Gastroesophageal sphincter (tissue), 4 donors: ENCODE results near the gene REEP5. TPM values are rescaled to one million over a fixed set of nuclear protein-coding genes. Genes with fewer than 3 reads are reported as not detected.

ENCODE experiments used
- ATAC-seq: fragments of 150-250 bp; one replicate; pipeline ENCODE4 v1.9.1; 2016; ENCODE audit warnings: mild to moderate bottlenecking, moderate library complexity
- H3K27ac ChIP-seq, 4 donors: fragments of 200-600 bp; sonication (generic) in 3 of 4; 1 replicate in 3 of 4; 2 replicates in 1 of 4; pipeline ENCODE4 v1.5.1; 2016 to 2019
- H3K27me3 ChIP-seq: fragments of 200-600 bp; sonication (generic); one replicate; pipeline ENCODE4 v1.5.1; 2019
- H3K36me3 ChIP-seq, 2 donors: fragments of 200-600 bp; sonication (generic); one replicate each; pipeline ENCODE4 v1.5.1; 2019; ENCODE audit warnings: control low read depth in 1 of 2
- H3K4me1 ChIP-seq, 3 donors: fragments of 200-600 bp; sonication (generic); 1 replicate in 2 of 3; 2 replicates in 1 of 3; pipeline ENCODE4 v1.5.1; 2016 to 2019; ENCODE audit warnings: control low read depth in 2 of 3
- H3K4me3 ChIP-seq, 2 donors: fragments of 200-600 bp; sonication (generic); one replicate each; pipeline ENCODE4 v1.5.1; 2019; ENCODE audit warnings: mild to moderate bottlenecking in 1 of 2, moderate library complexity in 1 of 2
- H3K9me3 ChIP-seq, 3 donors: fragments of 200-600 bp; sonication (generic); one replicate each; pipeline ENCODE4 v1.5.1; 2017 to 2019; ENCODE audit warnings: control low read depth in 2 of 3
- EP300 ChIP-seq: sonication (generic); formaldehyde crosslinking; IDR thresholded peaks from one replicate; pipeline ENCODE4 v1.6.1; 2017; ENCODE audit warnings: antibody characterized with exemption, mild to moderate bottlenecking
- POLR2A ChIP-seq, 2 donors: fragments of 450-650 bp; IDR thresholded peaks; one replicate each; pipeline ENCODE4 v1.6.1; 2017; ENCODE audit warnings: antibody characterized with exemption in 2 of 2, mild to moderate bottlenecking in 2 of 2, moderate library complexity in 1 of 2
- POLR2AphosphoS5 ChIP-seq: sonication (generic); formaldehyde crosslinking; IDR thresholded peaks from one replicate; pipeline ENCODE4 v1.6.1; 2017; ENCODE audit warnings: antibody characterized with exemption
- WGBS, 2 donors: methylation state at CpG; one replicate each; pipeline ENCODE4 v1.1.5; 2018; ENCODE audit warnings: low coverage in 1 of 2; 5-methylcytosine and 5-hydroxymethylcytosine counted together
- total RNA-seq, 4 donors: library from RNA; depleted of rRNA; stranded (reverse); fragments of >200 nt; gene quantifications; one replicate each; pipeline ENCODE4 v1.1.0, GENCODE V29; 2016
- TF ChIP-seq, protein P1 (sequence below), 4 experiments: fragments of 200-600 bp in 2 of 4; fragments of 450-650 bp in 2 of 4; sonication (generic) in 1 of 4; IDR thresholded peaks; one replicate each; pipeline ENCODE4 v1.5.1; 2017 to 2019; ENCODE audit warnings: antibody characterized with exemption in 4 of 4, mild to moderate bottlenecking in 2 of 4, moderate library complexity in 2 of 4

Gene REEP5
- total RNA-seq, 4 donors from 2014 or later: 59.6 to 81.7 (median 69.3) TPM

DNA sequence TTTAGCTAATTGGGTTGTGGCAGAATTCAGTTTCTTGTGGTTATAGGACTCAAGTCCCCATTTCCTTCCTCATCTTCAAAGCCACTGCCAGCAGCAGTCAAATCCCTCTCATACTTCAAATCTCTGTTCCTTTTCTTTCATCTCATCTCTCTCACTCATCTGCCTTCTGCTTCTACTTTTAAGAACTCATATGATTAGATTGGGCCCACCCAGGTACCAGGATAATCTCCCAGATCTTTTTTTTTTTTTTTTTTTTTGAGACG is 8.0 kb upstream of the REEP5 start:
- H3K4me3 ChIP-seq: no peak overlapping the region
- ATAC-seq: no peak
- no peaks in the 10 kb centered on the region for H3K36me3 ChIP-seq
- no peaks in the 10 kb centered on the region for H3K27me3 ChIP-seq
- no CpG with 5 or more reads among the region's 1 CpG for WGBS, 2 donors
- no peaks in the 10 kb centered on the region for H3K4me1 ChIP-seq
- TF ChIP-seq POLR2A (IDR thresholded peaks at IDR 0.05): no peak
- no peak for TF ChIP-seq EP300
- TF ChIP-seq, protein P1, sequence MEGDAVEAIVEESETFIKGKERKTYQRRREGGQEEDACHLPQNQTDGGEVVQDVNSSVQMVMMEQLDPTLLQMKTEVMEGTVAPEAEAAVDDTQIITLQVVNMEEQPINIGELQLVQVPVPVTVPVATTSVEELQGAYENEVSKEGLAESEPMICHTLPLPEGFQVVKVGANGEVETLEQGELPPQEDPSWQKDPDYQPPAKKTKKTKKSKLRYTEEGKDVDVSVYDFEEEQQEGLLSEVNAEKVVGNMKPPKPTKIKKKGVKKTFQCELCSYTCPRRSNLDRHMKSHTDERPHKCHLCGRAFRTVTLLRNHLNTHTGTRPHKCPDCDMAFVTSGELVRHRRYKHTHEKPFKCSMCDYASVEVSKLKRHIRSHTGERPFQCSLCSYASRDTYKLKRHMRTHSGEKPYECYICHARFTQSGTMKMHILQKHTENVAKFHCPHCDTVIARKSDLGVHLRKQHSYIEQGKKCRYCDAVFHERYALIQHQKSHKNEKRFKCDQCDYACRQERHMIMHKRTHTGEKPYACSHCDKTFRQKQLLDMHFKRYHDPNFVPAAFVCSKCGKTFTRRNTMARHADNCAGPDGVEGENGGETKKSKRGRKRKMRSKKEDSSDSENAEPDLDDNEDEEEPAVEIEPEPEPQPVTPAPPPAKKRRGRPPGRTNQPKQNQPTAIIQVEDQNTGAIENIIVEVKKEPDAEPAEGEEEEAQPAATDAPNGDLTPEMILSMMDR (IDR thresholded peaks at IDR 0.05): no peak
- no peak for TF ChIP-seq POLR2AphosphoS5
- H3K9me3 ChIP-seq: no peaks in the 10 kb centered on the region
- H3K27ac ChIP-seq: no peak overlapping the region

GRCh38 chr5:112929336-112930081 is 7.5 kb upstream of the REEP5 start:
- ATAC-seq: no peak
- no peaks in the 10 kb centered on the region for H3K36me3 ChIP-seq
- H3K9me3 ChIP-seq: no peaks in the 10 kb centered on the region
- TF ChIP-seq POLR2AphosphoS5 (no peak), EP300 (no peak), POLR2A (IDR thresholded peaks at IDR 0.05) (no peak)
- TF ChIP-seq, protein P1 (IDR thresholded peaks at IDR 0.05): no peak
- no peak overlapping the region for H3K4me3 ChIP-seq
- no peak overlapping the region for H3K27ac ChIP-seq
- 87 to 100% methylated on average over 3 to 4 of the region's 4 CpGs for WGBS, 2 donors
- no peaks in the 10 kb centered on the region for H3K27me3 ChIP-seq
- H3K4me1 ChIP-seq: no peaks in the 10 kb centered on the region

DNA sequence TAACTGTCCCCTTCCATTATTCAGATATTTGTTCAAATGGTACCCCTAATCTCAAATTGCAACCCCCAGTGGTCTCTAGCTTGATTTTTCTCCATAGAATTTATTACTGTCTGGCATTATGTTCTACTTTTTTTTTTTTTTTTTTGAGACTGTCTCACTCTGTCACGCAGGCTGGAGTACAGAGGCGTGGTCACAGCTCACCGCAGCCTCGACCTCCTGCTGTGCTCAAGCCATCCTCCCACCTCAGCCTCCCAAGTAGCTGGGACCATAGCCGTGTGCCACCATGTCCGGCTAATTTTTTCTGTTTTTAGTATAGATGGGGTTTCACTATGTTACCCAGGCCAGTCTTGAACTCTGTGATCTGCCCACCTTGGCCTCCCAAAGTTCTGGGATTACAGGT is 2.0 kb upstream of the REEP5 start:
- Histone ChIP-seq H3K36me3 (peaks cover 0 to 7% of the 10 kb centered on the region in 2 donors), H3K27me3 (no peaks in the 10 kb centered on the region), H3K27ac (no peak overlapping the region), H3K4me1 (peaks cover 0 to 36% (median 11%) of the 10 kb centered on the region in 3 donors), H3K9me3 (no peaks in the 10 kb centered on the region), H3K4me3 (no peak overlapping the region)
- 70 to 79% methylated on average over 2 to 6 of the region's 6 CpGs for WGBS, 2 donors
- TF ChIP-seq EP300 (no peak), POLR2AphosphoS5 (no peak), POLR2A (IDR thresholded peaks at IDR 0.05) (no peak)
- TF ChIP-seq, protein P1 (IDR thresholded peaks at IDR 0.05): no peak
- no peak for ATAC-seq

DNA sequence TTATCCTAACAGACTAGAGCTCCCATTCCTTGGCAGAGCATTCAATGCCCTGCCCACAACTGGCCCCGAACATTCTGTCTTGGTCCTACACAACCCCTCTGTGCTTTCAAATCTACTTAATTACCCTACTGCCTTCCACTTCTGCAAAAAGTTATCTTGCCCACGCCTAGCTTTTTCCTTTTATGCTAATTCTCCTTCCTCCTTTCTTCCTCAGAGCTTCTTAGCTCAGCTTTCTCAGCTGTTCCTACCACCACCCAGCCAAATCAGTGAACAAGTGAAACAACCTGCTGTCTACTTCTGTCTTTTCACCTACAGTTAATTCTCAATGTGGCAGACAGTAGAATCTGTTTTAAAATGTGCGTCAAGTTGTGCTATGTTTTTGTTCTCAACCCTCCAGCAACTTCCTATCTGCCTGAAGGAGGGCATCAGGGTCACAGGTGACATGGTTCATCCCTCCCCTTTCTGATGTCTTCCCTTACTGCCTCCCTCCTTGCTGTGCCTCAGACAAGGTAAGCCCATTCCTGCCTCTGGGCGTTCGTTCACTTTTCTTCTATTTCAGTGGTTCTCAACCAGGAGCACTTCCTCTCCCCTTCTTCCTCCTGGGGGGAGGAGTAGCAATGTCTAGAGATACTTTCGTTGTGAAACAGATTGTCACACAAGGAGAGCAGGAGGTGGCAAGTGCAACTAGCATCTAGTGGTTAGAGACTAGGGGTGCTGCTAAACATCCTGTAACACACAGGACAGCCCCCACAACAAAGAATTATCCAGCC is 1.3 kb upstream of the REEP5 start:
- no peaks in the 10 kb centered on the region for H3K27me3 ChIP-seq
- peaks cover 0 to 14% of the 10 kb centered on the region in 2 donors for H3K36me3 ChIP-seq
- ATAC-seq: no peak
- H3K4me1 ChIP-seq: peaks cover 0 to 43% (median 18%) of the 10 kb centered on the region in 3 donors
- TF ChIP-seq POLR2A (IDR thresholded peaks at IDR 0.05): no peak
- TF ChIP-seq, protein P1 (IDR thresholded peaks at IDR 0.05): no peak
- TF ChIP-seq POLR2AphosphoS5: no peak
- TF ChIP-seq EP300: no peak
- no peaks in the 10 kb centered on the region for H3K9me3 ChIP-seq
- H3K27ac ChIP-seq: peak overlapping the region in 2 of 4 donors; percentile 97 to 99
- WGBS, 2 donors: 58 to 80% methylated on average over 1 to 6 of the region's 6 CpGs
- peak overlapping the region in 1 of 2 donors; percentile 97 for H3K4me3 ChIP-seq
